Stimulated activated CD8-positive, alpha-beta memory T cell treated with anti-CD3 and anti-CD28 coated beads, Interleukin-15, amount 100 ng/mL, for 48 hours (primary cell): ENCODE results near the gene SLC5A1.
A peak's percentile ranks its signal among the peaks of the same experiment; 100 is the strongest.

ENCODE experiments used
- DNase-seq, 2 donors: peaks; one replicate each; pipeline ENCODE4 v3.0.0-alpha.2; 2020; ENCODE audit warnings: low read depth in 2 of 2

The SLC5A1 gene

GRCh38 chr22:32050678-32051515 is 7.8 kb downstream of the SLC5A1 start:
- peak; percentile 67 to 70 for DNase-seq

GRCh38 chr22:32052244-32052643 is 9.2 kb downstream of the SLC5A1 start:
- DNase-seq: no peak

GRCh38 chr22:32052936-32053791 is 10.1 kb downstream of the SLC5A1 start:
- DNase-seq: no peak

- no peak for DNase-seq
Observed at GRCh38 chr22:32055069-32055468, 12.0 kb downstream of the SLC5A1 start.

GRCh38 chr22:32058656-32059260 is 15.7 kb downstream of the SLC5A1 start:
- no peak for DNase-seq

GRCh38 chr22:32059426-32059825 is 16.4 kb downstream of the SLC5A1 start:
- DNase-seq: no peak

- DNase-seq: no peak
Observed at GRCh38 chr22:32063701-32064100, 20.6 kb downstream of the SLC5A1 start.

GRCh38 chr22:32066820-32067219 is 23.8 kb downstream of the SLC5A1 start:
- DNase-seq: no peak

- DNase-seq: no peak
Observed at GRCh38 chr22:32067613-32068012, 24.6 kb downstream of the SLC5A1 start.

GRCh38 chr22:32069579-32070372 is 26.7 kb downstream of the SLC5A1 start:
- DNase-seq: no peak

- DNase-seq: no peak
Observed at GRCh38 chr22:32073262-32073661, 30.2 kb downstream of the SLC5A1 start.

- DNase-seq: no peak
Observed at GRCh38 chr22:32073823-32074380, 30.8 kb downstream of the SLC5A1 start.

GRCh38 chr22:32075997-32076760 is 33.1 kb downstream of the SLC5A1 start:
- DNase-seq: no peak

- DNase-seq: no peak
Observed at GRCh38 chr22:32076761-32077084, 33.7 kb downstream of the SLC5A1 start.

GRCh38 chr22:32077151-32077550 is 34.1 kb downstream of the SLC5A1 start:
- DNase-seq: no peak

GRCh38 chr22:32079130-32080089 is 36.3 kb downstream of the SLC5A1 start:
- DNase-seq: no peak

GRCh38 chr22:32080904-32081303 is 37.8 kb downstream of the SLC5A1 start:
- DNase-seq: no peak

- DNase-seq: no peak
Observed at GRCh38 chr22:32082331-32082730, 39.3 kb downstream of the SLC5A1 start.

- no peak for DNase-seq
Observed at GRCh38 chr22:32083000-32083399, 39.9 kb downstream of the SLC5A1 start.
